HL-60 (cell line): ENCODE data around the gene SOBP.

Source experiments
- DNase-seq, 2 experiments: peaks; one replicate each; pipeline ENCODE4 v3.0.0-alpha.2; 2010 to 2020; ENCODE audit warnings: low read depth in 1 of 2, low spot score in 1 of 2
- H3K27ac ChIP-seq: fragments of 250-450 bp; sonication (Bioruptor Pico); replicated peaks from 2 replicates; pipeline ENCODE4 v1.5.1; 2020; ENCODE audit warnings: mild to moderate bottlenecking, moderate library complexity
- H3K27me3 ChIP-seq: fragments of 250-450 bp; sonication (Bioruptor Pico); 2 replicates; pipeline ENCODE4 v1.5.1; 2021; ENCODE audit warnings: mild to moderate bottlenecking, moderate library complexity; ENCODE audit not compliant: insufficient read depth, poor library complexity, severe bottlenecking
- H3K4me3 ChIP-seq: replicated peaks from 2 replicates; pipeline ENCODE4 v1.5.1; 2011; ENCODE audit warnings: mild to moderate bottlenecking, control low read depth, low read length; ENCODE audit not compliant: insufficient read depth
- CTCF ChIP-seq: IDR thresholded peaks from one replicate; pipeline ENCODE4 v1.5.1; 2011; ENCODE audit warnings: low read length, control low read depth, inconsistent platforms; ENCODE audit not compliant: insufficient read depth
- GABPA ChIP-seq: IDR thresholded peaks from 2 replicates; pipeline ENCODE4 v1.6.1; 2012; ENCODE audit warnings: low read depth
- POLR2AphosphoS5 ChIP-seq: IDR thresholded peaks from 2 replicates; pipeline ENCODE4 v1.6.1; 2012; ENCODE audit warnings: low read depth
- REST ChIP-seq: IDR thresholded peaks from 2 replicates; pipeline ENCODE4 v1.6.1; 2012; ENCODE audit warnings: low read depth; ENCODE audit not compliant: insufficient replicate concordance
- SPI1 ChIP-seq: IDR thresholded peaks from 2 replicates; pipeline ENCODE4 v1.6.1; 2012; ENCODE audit warnings: low read depth, mild to moderate bottlenecking, borderline replicate concordance

The SOBP gene

GRCh38 chr6:107554326-107554725, 64.4 kb downstream of the SOBP start:
- TF ChIP-seq SPI1: no peak
- TF ChIP-seq REST: no peak
- no peak for TF ChIP-seq CTCF
- no peak for TF ChIP-seq GABPA
- no peak overlapping the region for H3K4me3 ChIP-seq
- DNase-seq: no peak
- no peaks in the 10 kb centered on the region for H3K27me3 ChIP-seq
- no peak overlapping the region for H3K27ac ChIP-seq

GRCh38 chr6:107554918-107555317, 65.0 kb downstream of the SOBP start:
- H3K27ac ChIP-seq: no peak overlapping the region
- H3K27me3 ChIP-seq: peaks cover 4% of the 10 kb centered on the region

GRCh38 chr6:107555449-107555848, 65.5 kb downstream of the SOBP start:
- Histone ChIP-seq H3K27me3 (peaks cover 4% of the 10 kb centered on the region), H3K4me3 (no peak overlapping the region), H3K27ac (no peak overlapping the region)
- TF ChIP-seq CTCF (no peak), SPI1 (no peak), REST (no peak), GABPA (no peak), POLR2AphosphoS5 (no peak)
- DNase-seq: no peak

More at GRCh38 chr6:107554918-107555317, 65.0 kb downstream of the SOBP start:
- DNase-seq: no peak
- TF ChIP-seq SPI1 (no peak), REST (no peak), GABPA (no peak), CTCF (no peak), POLR2AphosphoS5 (no peak)
- H3K4me3 ChIP-seq: no peak overlapping the region
